A549 treated with CpdA at 1 μM for 4 hours (cell line): ENCODE data around the gene HS3ST4. TPM values are rescaled to one million over a fixed set of nuclear protein-coding genes. Genes with fewer than 3 reads are reported as not detected.

Source experiments
- total RNA-seq: library from RNA; stranded (reverse); fragments of 200-300 nt; extraction: Qiagen RNA extraction; gene quantifications from 5 replicates; pipeline ENCODE4 v1.2.3, GENCODE V29; 2022; ENCODE audit warnings: low read depth

HS3ST4 gene
- total RNA-seq = not detected in 5 replicates

GRCh38 chr16:25691519-25692091 is at the start of gene HS3ST4:
Gene HS3ST4, plus strand, starts transcription at chr16:25691959.

